Measurements from ENCODE around the gene ARSG.

The ARSG gene

GRCh38 chr17:68461122-68461539 is 169.8 kb downstream of the ARSG start (continued):
- TF ChIP-seq ZNF624 (tag by site-specific recombination; IDR thresholded peaks at IDR 0.05) (no peak), ZNF548 (tag by site-specific recombination; IDR thresholded peaks at IDR 0.05) (no peak), ZNF660 (tag by site-specific recombination; IDR thresholded peaks at IDR 0.05) (no peak), GLI4 (tag by site-specific recombination; IDR thresholded peaks at IDR 0.05) (no peak)

GRCh38 chr17:68461589-68461988 is 170.3 kb downstream of the ARSG start:
- Histone ChIP-seq H3K4me3 (ENCODE audit: low read depth, low read length) (no peak overlapping the region), H3K4me1 (ENCODE audit: control insufficient read depth, insufficient read depth, low read length) (peaks cover 5% of the 10 kb centered on the region), H3K9me3 (ENCODE audit: control insufficient read depth, insufficient read depth, low read depth, low read length) (no peaks in the 10 kb centered on the region), H3K36me3 (ENCODE audit: control insufficient read depth in 2 of 2, insufficient read depth in 1 of 2, low read length in 2 of 2) (no peaks in the 10 kb centered on the region), H3K27ac (ENCODE audit: extremely low read depth, low read depth, low read length) (no peak overlapping the region)
- ChIA-PET POLR2A (no interaction called here), CTCF (interaction anchor here (0.6 to 5.1 kb wide), 13 partner anchors 21 to 497 kb away, joined by 3 to 35 read pairs (median 6); partner anchors contain the start of gene ARSG)
- TF ChIP-seq ZNF362 (tag by site-specific recombination; IDR thresholded peaks at IDR 0.05) (no peak), ZNF394 (tag by site-specific recombination; IDR thresholded peaks at IDR 0.05; ENCODE audit: borderline replicate concordance) (no peak), CTCF (tag by site-specific recombination; IDR thresholded peaks at IDR 0.05) (no peak), ZNF398 (tag by site-specific recombination; IDR thresholded peaks at IDR 0.05) (no peak), ZBTB26 (tag by site-specific recombination; optimal IDR thresholded peaks at IDR 0.05) (no peak), ZNF280D (tag by site-specific recombination; IDR thresholded peaks at IDR 0.05) (no peak), ZNF664 (tag by site-specific recombination; IDR thresholded peaks at IDR 0.05) (no peak), ZNF654 (tag by site-specific recombination; IDR thresholded peaks at IDR 0.05; ENCODE audit: low read depth) (no peak)
